ENCODE measurements around the gene DSEL. TPM values are rescaled to one million over a fixed set of nuclear protein-coding genes. Genes with fewer than 3 reads are reported as not detected.

The DSEL gene
- total and polyA plus RNA-seq, 2 experiments from 2014 or later = 4.0 to 18.9 TPM

DNA sequence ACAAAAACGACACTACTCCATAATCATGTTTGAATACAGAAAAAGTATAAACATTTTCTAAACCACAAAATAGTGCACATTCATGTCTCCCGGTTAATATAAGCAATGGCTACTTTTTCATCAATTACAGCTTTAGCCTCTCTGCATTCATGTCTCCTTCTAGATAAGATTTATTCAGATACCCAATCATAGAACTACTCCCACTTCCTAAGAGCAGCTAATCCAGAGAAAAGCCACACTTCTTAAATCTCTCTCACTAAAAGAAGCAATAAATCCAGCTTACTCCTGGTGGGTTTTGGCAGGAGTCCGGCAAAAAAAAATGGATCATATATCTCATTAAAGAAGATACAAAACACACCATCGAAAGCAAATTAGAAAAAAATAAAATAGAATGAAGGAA, 20.1 kb downstream of the DSEL start:
- Histone ChIP-seq H2AFZ (no peak overlapping the region), H3K9me2 (replicated peaks; ENCODE audit: insufficient read depth) (no peaks in the 10 kb centered on the region), H3K79me2 (no peaks in the 10 kb centered on the region), H3K9me3 (ENCODE audit: low read depth) (no peaks in the 10 kb centered on the region), H3K36me3 (replicated peaks; ENCODE audit: insufficient read depth, low read depth) (no peaks in the 10 kb centered on the region), H3K27me3 (no peaks in the 10 kb centered on the region), H3K27ac (no peak overlapping the region), H4K20me1 (ENCODE audit: insufficient read depth, poor library complexity, severe bottlenecking) (no peaks in the 10 kb centered on the region), H3K4me1 (ENCODE audit: insufficient read depth) (no peaks in the 10 kb centered on the region), H3K4me3 (no peak overlapping the region), H3K4me2 (no peak overlapping the region)
- 47% methylated on average over 4 of the region's 4 CpGs for WGBS (ENCODE audit: low lambda C conversion rate, missing lambda C conversion rate)
- DNase-seq (ENCODE audit: low spot score) = no peak
- TF ChIP-seq EZH2phosphoT487 (IDR thresholded peaks at IDR 0.05; ENCODE audit: low read depth, severe bottlenecking, unreplicated experiment) (no peak), EZH2 (IDR thresholded peaks at IDR 0.05; ENCODE audit: borderline replicate concordance) (no peak), CTCF (IDR thresholded peaks at IDR 0.05; ENCODE audit: poor library complexity) (no peak)

- Histone ChIP-seq H3K4me3 (no peak overlapping the region), H3K9me2 (replicated peaks; ENCODE audit: insufficient read depth) (no peaks in the 10 kb centered on the region), H3K27ac (no peak overlapping the region), H3K79me2 (no peaks in the 10 kb centered on the region), H2AFZ (no peak overlapping the region), H3K27me3 (no peaks in the 10 kb centered on the region), H3K36me3 (replicated peaks; ENCODE audit: insufficient read depth, low read depth) (no peaks in the 10 kb centered on the region), H4K20me1 (ENCODE audit: insufficient read depth, poor library complexity, severe bottlenecking) (no peaks in the 10 kb centered on the region), H3K4me1 (ENCODE audit: insufficient read depth) (no peaks in the 10 kb centered on the region), H3K4me2 (no peak overlapping the region), H3K9me3 (ENCODE audit: low read depth) (no peaks in the 10 kb centered on the region)
- DNase-seq (ENCODE audit: low spot score) = no peak
- TF ChIP-seq CTCF (IDR thresholded peaks at IDR 0.05; ENCODE audit: poor library complexity) = no peak
These were observed 30.0 kb downstream of the DSEL start for GRCh38 chr18:67486534-67486933.

- Histone ChIP-seq H3K4me3 (no peak overlapping the region), H3K9me2 (replicated peaks; ENCODE audit: insufficient read depth) (no peaks in the 10 kb centered on the region), H2AFZ (no peak overlapping the region), H3K79me2 (no peaks in the 10 kb centered on the region), H3K4me2 (no peak overlapping the region), H3K27me3 (no peaks in the 10 kb centered on the region), H3K4me1 (ENCODE audit: insufficient read depth) (no peaks in the 10 kb centered on the region), H3K9me3 (ENCODE audit: low read depth) (no peaks in the 10 kb centered on the region), H3K27ac (no peak overlapping the region), H3K36me3 (replicated peaks; ENCODE audit: insufficient read depth, low read depth) (no peaks in the 10 kb centered on the region), H4K20me1 (ENCODE audit: insufficient read depth, poor library complexity, severe bottlenecking) (no peaks in the 10 kb centered on the region)
- DNase-seq (ENCODE audit: low spot score) = no peak
- WGBS (ENCODE audit: low lambda C conversion rate, missing lambda C conversion rate) = 92% methylated on average over 3 of the region's 3 CpGs
- TF ChIP-seq EZH2 (IDR thresholded peaks at IDR 0.05; ENCODE audit: borderline replicate concordance) (no peak), EZH2phosphoT487 (IDR thresholded peaks at IDR 0.05; ENCODE audit: low read depth, severe bottlenecking, unreplicated experiment) (no peak), CTCF (IDR thresholded peaks at IDR 0.05; ENCODE audit: poor library complexity) (no peak)
These were observed 30.9 kb downstream of the DSEL start for GRCh38 chr18:67485655-67486054.

GRCh38 chr18:67484458-67484857, 32.1 kb downstream of the DSEL start:
- WGBS (ENCODE audit: low lambda C conversion rate, missing lambda C conversion rate) = 74% methylated on average over 2 of the region's 2 CpGs
- H3K27me3 ChIP-seq = no peaks in the 10 kb centered on the region
- TF ChIP-seq EZH2 (IDR thresholded peaks at IDR 0.05; ENCODE audit: borderline replicate concordance) = no peak
- no peak for TF ChIP-seq CTCF (IDR thresholded peaks at IDR 0.05; ENCODE audit: poor library complexity)
- no peak for TF ChIP-seq EZH2phosphoT487 (IDR thresholded peaks at IDR 0.05; ENCODE audit: low read depth, severe bottlenecking, unreplicated experiment)
- no peaks in the 10 kb centered on the region for H3K79me2 ChIP-seq
- no peaks in the 10 kb centered on the region for H3K4me1 ChIP-seq (ENCODE audit: insufficient read depth)
- no peaks in the 10 kb centered on the region for H3K9me2 ChIP-seq (replicated peaks; ENCODE audit: insufficient read depth)
- no peaks in the 10 kb centered on the region for H3K36me3 ChIP-seq (replicated peaks; ENCODE audit: insufficient read depth, low read depth)
- H3K27ac ChIP-seq = no peak overlapping the region
- DNase-seq (ENCODE audit: low spot score) = no peak
- H3K9me3 ChIP-seq (ENCODE audit: low read depth) = no peaks in the 10 kb centered on the region
- no peaks in the 10 kb centered on the region for H4K20me1 ChIP-seq (ENCODE audit: insufficient read depth, poor library complexity, severe bottlenecking)
- no peak overlapping the region for H2AFZ ChIP-seq
- H3K4me2 ChIP-seq = no peak overlapping the region
- no peak overlapping the region for H3K4me3 ChIP-seq

All from hepatocyte (in vitro differentiated cells).